COR-L47 (cell line): ENCODE data around the gene ZNF202.

Experiments used
- DNase-seq: peaks from one replicate; lab custom pipeline; 2025; lab: John Stamatoyannopoulos, UW

ZNF202 gene

GRCh38 chr11:123682696-123683410 lies 58.6 kb downstream of the ZNF202 start:
- no peak for DNase-seq

GRCh38 chr11:123681030-123681429 lies 60.4 kb downstream of the ZNF202 start:
- DNase-seq: no peak

- no peak for DNase-seq
Measured at GRCh38 chr11:123678246-123678645, 63.2 kb downstream of the ZNF202 start.

- DNase-seq: no peak
Measured at GRCh38 chr11:123677510-123677909, 64.0 kb downstream of the ZNF202 start.

- no peak for DNase-seq
Measured at GRCh38 chr11:123674297-123674696, 67.2 kb downstream of the ZNF202 start.
